Coronary artery (tissue), 2 donors: Measurements from ENCODE around the gene PRH2.

ENCODE experiments used
- DNase-seq: peaks from one replicate; pipeline ENCODE4 v3.0.0-alpha.2; 2017; ENCODE audit warnings: low spot score
- H3K27ac ChIP-seq, 2 donors: fragments of 200-600 bp; sonication (generic); one replicate each; pipeline ENCODE4 v1.5.1; 2016 to 2019
- H3K4me3 ChIP-seq: fragments of 200-600 bp; sonication (generic); 2 replicates; pipeline ENCODE4 v1.5.1; 2016; ENCODE audit warnings: mild to moderate bottlenecking, moderate library complexity
- TF ChIP-seq, protein P1 (sequence below): fragments of 200-600 bp; sonication (generic); IDR thresholded peaks from one replicate; pipeline ENCODE4 v1.5.1; 2019; ENCODE audit warnings: antibody characterized with exemption

Gene PRH2

DNA sequence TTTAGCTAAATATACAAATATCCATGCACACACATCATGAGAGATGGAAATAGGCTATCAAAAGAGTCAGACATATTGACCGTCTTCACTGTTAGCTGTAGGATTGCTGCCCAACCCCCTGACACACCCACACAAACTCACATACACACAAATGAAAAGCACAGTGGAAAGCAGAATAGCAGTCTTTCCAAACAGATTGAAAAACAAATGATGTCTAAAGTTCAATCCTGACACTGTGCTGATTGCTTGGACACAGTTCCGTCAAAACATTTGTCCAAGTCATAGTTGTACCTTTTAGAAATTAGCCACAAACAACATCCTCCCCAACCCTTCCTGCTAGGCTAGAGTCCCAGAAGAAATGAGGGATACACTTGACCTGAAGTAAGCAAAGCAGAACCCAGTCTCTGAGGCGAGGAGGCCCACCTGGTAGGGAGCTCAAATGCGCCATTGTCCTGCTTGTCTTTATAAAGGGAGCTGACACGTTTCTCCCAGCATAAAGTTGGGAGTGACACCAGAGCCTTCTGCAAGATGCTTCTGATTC is at the start of gene PRH2:
Gene PRH2, plus strand, starts transcription at position 491 of the 541 bp plus-strand sequence. Its CDS starts 38 bp downstream, at position 529.
- no peak within 1 kb of the TSS for H3K4me3 ChIP-seq
- no peak for DNase-seq
- TF ChIP-seq, protein P1, sequence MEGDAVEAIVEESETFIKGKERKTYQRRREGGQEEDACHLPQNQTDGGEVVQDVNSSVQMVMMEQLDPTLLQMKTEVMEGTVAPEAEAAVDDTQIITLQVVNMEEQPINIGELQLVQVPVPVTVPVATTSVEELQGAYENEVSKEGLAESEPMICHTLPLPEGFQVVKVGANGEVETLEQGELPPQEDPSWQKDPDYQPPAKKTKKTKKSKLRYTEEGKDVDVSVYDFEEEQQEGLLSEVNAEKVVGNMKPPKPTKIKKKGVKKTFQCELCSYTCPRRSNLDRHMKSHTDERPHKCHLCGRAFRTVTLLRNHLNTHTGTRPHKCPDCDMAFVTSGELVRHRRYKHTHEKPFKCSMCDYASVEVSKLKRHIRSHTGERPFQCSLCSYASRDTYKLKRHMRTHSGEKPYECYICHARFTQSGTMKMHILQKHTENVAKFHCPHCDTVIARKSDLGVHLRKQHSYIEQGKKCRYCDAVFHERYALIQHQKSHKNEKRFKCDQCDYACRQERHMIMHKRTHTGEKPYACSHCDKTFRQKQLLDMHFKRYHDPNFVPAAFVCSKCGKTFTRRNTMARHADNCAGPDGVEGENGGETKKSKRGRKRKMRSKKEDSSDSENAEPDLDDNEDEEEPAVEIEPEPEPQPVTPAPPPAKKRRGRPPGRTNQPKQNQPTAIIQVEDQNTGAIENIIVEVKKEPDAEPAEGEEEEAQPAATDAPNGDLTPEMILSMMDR: no peak
- H3K27ac ChIP-seq: no peak within 1 kb of the TSS

DNA sequence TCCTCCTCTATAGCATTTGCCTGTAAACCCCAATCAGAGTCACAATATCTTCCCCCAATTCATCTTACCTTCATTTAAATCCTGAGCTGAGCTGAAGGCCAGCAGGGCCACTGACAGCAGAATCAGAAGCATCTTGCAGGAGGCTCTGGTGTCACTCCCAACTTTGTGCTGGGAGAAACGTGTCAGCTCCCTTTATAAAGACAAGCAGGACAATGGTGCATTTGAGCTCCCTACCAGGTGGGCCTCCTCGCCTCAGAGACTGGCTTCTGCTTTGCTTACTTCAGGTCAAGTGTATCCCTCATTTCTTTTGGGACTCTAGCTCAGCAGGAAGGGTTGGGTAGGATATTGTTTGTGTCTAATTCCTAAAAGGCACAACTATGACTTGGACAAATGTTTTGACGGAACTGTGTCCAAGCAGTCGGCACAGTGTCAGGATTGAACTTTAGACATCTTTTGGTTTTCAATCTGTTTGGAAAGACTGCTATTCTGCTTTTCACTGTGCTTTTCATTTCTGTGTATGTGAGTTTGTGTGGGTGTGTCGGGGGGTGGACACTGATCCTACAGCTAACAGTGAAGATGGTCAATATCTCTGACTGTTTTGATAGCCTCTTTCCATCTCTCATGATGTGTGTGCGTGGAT is 44.8 kb upstream of the PRH2 start, which contains the start of gene PRH1:
Gene PRH1, minus strand, starts transcription at position 170 of the 640 bp plus-strand sequence. Its CDS starts 38 bp downstream, at position 132.
- Histone ChIP-seq H3K27ac (no peak within 1 kb of the TSS), H3K4me3 (no peak within 1 kb of the TSS)
- TF ChIP-seq, protein P1: no peak
- DNase-seq: no peak

DNA sequence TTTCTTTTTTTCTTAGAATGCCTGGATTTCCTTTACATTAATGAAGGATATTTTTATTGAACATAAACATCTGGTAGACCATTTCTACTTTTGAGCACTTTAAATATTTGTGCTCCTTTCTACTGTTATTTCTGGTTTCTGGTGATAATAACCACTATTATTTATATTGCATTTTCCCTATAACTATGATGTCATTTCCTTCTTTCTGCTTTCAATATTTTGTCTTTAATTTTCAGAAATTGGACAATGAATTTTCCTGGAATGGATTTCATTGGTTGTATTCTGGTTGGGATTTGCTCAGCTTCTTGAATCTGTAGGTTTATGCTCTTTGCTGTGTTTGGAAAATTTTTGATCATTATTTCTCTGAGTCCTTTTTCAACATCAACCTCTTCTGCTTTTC is 39.8 kb upstream of the PRH2 start:
- Histone ChIP-seq H3K4me3 (no peak overlapping the region), H3K27ac (no peak overlapping the region)
- DNase-seq: no peak
- TF ChIP-seq, protein P1: no peak

DNA sequence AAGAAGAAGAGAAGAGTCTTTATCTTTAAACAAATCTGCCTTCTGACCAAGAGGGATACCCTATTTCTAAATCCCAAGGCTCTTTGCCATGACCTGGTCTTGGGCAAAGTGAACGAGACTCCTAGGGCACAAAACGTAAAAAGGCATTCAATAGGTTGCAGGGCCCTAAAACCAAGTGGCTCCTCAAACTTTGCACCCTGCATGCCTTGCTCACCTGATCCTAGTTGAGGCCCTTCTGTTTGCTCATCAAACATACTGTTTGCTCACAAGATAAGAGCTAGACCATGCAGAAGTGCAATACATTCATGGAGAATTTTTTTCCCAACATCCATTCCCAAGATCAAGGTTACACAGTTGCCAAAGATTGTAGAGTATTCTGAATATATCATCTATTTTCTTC is 37.1 kb upstream of the PRH2 start:
- H3K27ac ChIP-seq: no peak overlapping the region
- H3K4me3 ChIP-seq: no peak overlapping the region
- no peak for DNase-seq
- TF ChIP-seq, protein P1: no peak

DNA sequence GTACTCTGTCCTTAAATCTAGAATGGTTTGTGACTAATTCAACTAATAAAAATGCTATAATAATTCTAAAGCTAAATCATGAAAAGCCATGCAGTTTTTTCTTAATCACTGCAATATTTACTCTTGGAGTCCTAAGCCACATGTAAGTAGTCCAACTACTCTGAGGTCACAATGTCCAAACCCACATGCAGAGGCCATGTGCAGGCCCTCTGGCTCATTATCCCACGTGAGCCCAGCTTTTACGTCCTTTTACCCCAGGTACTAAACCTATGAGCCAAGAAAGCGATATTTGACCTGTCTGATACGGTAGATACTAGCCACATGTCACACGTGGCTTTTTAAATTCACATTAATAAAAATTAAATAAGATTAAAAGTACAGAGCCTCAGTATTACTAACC is 32.2 kb upstream of the PRH2 start:
- Histone ChIP-seq H3K4me3 (no peak overlapping the region), H3K27ac (no peak overlapping the region)
- TF ChIP-seq, protein P1: no peak
- no peak for DNase-seq

DNA sequence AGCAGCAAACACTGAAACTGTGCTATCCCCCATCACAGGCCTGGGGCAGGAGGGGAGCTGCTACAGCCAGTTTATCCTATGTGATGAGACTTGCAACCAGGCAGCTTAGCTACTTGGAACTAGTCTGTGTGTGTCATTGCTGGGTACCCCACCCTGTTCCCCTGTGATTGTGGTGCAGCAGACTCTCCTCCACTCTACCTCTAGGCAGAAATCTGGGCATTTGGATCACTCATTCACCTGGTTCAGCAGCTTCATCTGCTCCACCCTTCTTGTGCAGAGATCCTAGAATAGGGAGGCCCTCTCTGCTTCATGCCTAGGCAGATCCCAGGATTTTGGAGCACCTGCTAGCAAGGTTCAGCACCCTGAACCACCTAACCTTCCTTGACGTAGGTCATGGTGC is 28.5 kb upstream of the PRH2 start:
- Histone ChIP-seq H3K27ac (no peak overlapping the region), H3K4me3 (no peak overlapping the region)
- TF ChIP-seq, protein P1: no peak
- DNase-seq: no peak

DNA sequence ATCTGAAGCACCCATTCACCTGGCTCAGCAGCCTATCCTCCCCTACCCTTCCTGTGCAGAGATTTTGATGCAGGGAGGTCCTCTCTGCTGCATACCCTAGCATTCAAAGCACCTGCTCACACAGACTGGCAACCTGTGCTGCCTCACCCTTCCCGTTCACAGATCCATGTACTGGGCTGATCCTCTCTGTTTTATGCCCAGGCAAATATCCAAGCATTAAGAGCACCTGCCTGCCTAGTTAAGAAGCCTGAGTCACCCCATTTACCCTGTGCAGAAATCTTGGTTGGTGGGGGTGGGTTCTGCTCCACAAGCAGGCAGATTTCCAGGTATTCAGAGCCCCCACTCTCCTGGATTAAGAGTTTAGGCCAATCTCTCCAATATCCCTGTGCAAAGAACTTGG is 28.1 kb upstream of the PRH2 start:
- TF ChIP-seq, protein P1: no peak
- no peak overlapping the region for H3K27ac ChIP-seq
- DNase-seq: no peak
- H3K4me3 ChIP-seq: no peak overlapping the region
